Lower leg skin (tissue), 4 donors: ENCODE measurements around the gene GABARAPL2. TPM values are rescaled to one million over a fixed set of nuclear protein-coding genes. Genes with fewer than 3 reads are reported as not detected.

Source experiments
- DNase-seq, 2 donors: peaks; one replicate each; pipeline ENCODE4 v3.0.0-alpha.2; 2019; ENCODE audit warnings: low spot score in 2 of 2
- H3K4me3 ChIP-seq: fragments of 200-600 bp; sonication (generic); 2 replicates; pipeline ENCODE4 v1.5.1; 2017; ENCODE audit warnings: mild to moderate bottlenecking, low read depth; ENCODE audit not compliant: poor library complexity, severe bottlenecking
- CTCF ChIP-seq, 3 donors: fragments of 450-650 bp; IDR thresholded peaks; one replicate each; pipeline ENCODE4 v1.5.1; 2016; ENCODE audit warnings: antibody characterized with exemption in 3 of 3, mild to moderate bottlenecking in 3 of 3, moderate library complexity in 2 of 3
- POLR2A ChIP-seq, 2 donors: fragments of 450-650 bp; IDR thresholded peaks; one replicate each; pipeline ENCODE4 v1.6.1; 2016 to 2017; ENCODE audit warnings: antibody characterized with exemption in 2 of 2, mild to moderate bottlenecking in 1 of 2, moderate library complexity in 1 of 2
- WGBS, 2 donors: methylation state at CpG; one replicate each; pipeline ENCODE4 v1.1.5; 2018; 5-methylcytosine and 5-hydroxymethylcytosine counted together
- intact Hi-C: fragments of 100-400 bp; cut with DNase I; formaldehyde crosslinking; loops from one replicate; pipeline ENCODE4 v1.15.0; 2023; ENCODE audit warnings: low total_unique reads
- total RNA-seq, 4 donors: library from RNA; depleted of rRNA; stranded (reverse); fragments of >200 nt; gene quantifications; one replicate each; pipeline ENCODE4 v1.1.0, GENCODE V29; 2016

The GABARAPL2 gene
- total RNA-seq, 4 donors from 2014 or later, result 119 to 176 (median 149) TPM

GRCh38 chr16:75603241-75603640 is 37.1 kb downstream of the GABARAPL2 start:
- intact Hi-C loops, result no loop called here
- H3K4me3 ChIP-seq, result no peak overlapping the region
- WGBS, 2 donors, result 75 to 78% methylated on average over 4 of the region's 4 CpGs
- TF ChIP-seq CTCF (IDR thresholded peaks at IDR 0.05), result no peak
- TF ChIP-seq POLR2A (IDR thresholded peaks at IDR 0.05), result no peak
- peak in 1 of 2 donors; percentile 23 for DNase-seq

- H3K4me3 ChIP-seq, result no peak overlapping the region
- intact Hi-C loops, result no loop called here
- no peak for TF ChIP-seq POLR2A (IDR thresholded peaks at IDR 0.05)
- TF ChIP-seq CTCF (IDR thresholded peaks at IDR 0.05), result no peak
- peak in 1 of 2 donors; percentile 8 for DNase-seq
- WGBS, 2 donors, result 90 to 100% methylated on average over 1 of the region's 1 CpG
Observed at GRCh38 chr16:75606507-75606906, 40.3 kb downstream of the GABARAPL2 start.

- no peak for TF ChIP-seq CTCF (IDR thresholded peaks at IDR 0.05)
- no peak for TF ChIP-seq POLR2A (IDR thresholded peaks at IDR 0.05)
- peak in 1 of 2 donors; percentile 14 for DNase-seq
- intact Hi-C loops, result no loop called here
- H3K4me3 ChIP-seq, result no peak overlapping the region
- WGBS, 2 donors, result 89 to 99% methylated on average over 4 of the region's 4 CpGs
Observed at GRCh38 chr16:75614066-75614897, 48.1 kb downstream of the GABARAPL2 start.

GRCh38 chr16:75615619-75616018 is 49.4 kb downstream of the GABARAPL2 start:
- TF ChIP-seq CTCF (IDR thresholded peaks at IDR 0.05), result no peak
- no peak for TF ChIP-seq POLR2A (IDR thresholded peaks at IDR 0.05)
- DNase-seq, result peak in 1 of 2 donors; percentile 54
- intact Hi-C loops, result no loop called here
- WGBS, 2 donors, result 97 to 100% methylated on average over 2 of the region's 2 CpGs
- H3K4me3 ChIP-seq, result no peak overlapping the region

- WGBS, 2 donors, result 90 to 94% methylated on average over 4 of the region's 4 CpGs
- intact Hi-C loops, result no loop called here
- TF ChIP-seq POLR2A (IDR thresholded peaks at IDR 0.05), result no peak
- TF ChIP-seq CTCF (IDR thresholded peaks at IDR 0.05), result no peak
Observed at GRCh38 chr16:75616521-75617010, 50.4 kb downstream of the GABARAPL2 start.

More at GRCh38 chr16:75616521-75617010, 50.4 kb downstream of the GABARAPL2 start:
- H3K4me3 ChIP-seq, result no peak overlapping the region
- no peak for DNase-seq
